Activated effector memory CD4-positive, alpha-beta T cell treated with anti-CD3 and anti-CD28 coated beads, Interleukin-2, amount 50 U/mL, for 16 hours (primary cell): ENCODE data around the gene CNOT10.

Experiments used
- DNase-seq: peaks from one replicate; pipeline ENCODE4 v3.0.0-alpha.2; 2020

CNOT10 gene

GRCh38 chr3:32818970-32819511 lies 134.1 kb downstream of the CNOT10 start:
- peak; percentile 42 for DNase-seq

GRCh38 chr3:32819551-32820348 lies 134.8 kb downstream of the CNOT10 start:
- peak; percentile 34 for DNase-seq

GRCh38 chr3:32820430-32820829 lies 135.4 kb downstream of the CNOT10 start:
- no peak for DNase-seq

- DNase-seq = peak; percentile 25
Measured at GRCh38 chr3:32820971-32821685, 136.1 kb downstream of the CNOT10 start.

- no peak for DNase-seq
Measured at GRCh38 chr3:32821686-32822296, 136.8 kb downstream of the CNOT10 start.

GRCh38 chr3:32822609-32823498 lies 137.9 kb downstream of the CNOT10 start:
- no peak for DNase-seq
